ENCODE data around the gene MRPL23. TPM values are rescaled to one million over a fixed set of nuclear protein-coding genes. Genes with fewer than 3 reads are reported as not detected.

The MRPL23 gene
- total RNA-seq, 1 donor, result 65.4 TPM

- Histone ChIP-seq H3K4me3 (ENCODE audit: low read length) (no peak overlapping the region), H3K4me1 (ENCODE audit: insufficient read depth, low read length) (no peaks in the 10 kb centered on the region), H3K9me3 (ENCODE audit: low read depth, low read length) (no peaks in the 10 kb centered on the region), H3K27me3 (ENCODE audit: insufficient read depth, low read length) (no peaks in the 10 kb centered on the region)
These were observed 28.5 kb upstream of the MRPL23 start for GRCh38 chr11:1918436-1919315.

DNA sequence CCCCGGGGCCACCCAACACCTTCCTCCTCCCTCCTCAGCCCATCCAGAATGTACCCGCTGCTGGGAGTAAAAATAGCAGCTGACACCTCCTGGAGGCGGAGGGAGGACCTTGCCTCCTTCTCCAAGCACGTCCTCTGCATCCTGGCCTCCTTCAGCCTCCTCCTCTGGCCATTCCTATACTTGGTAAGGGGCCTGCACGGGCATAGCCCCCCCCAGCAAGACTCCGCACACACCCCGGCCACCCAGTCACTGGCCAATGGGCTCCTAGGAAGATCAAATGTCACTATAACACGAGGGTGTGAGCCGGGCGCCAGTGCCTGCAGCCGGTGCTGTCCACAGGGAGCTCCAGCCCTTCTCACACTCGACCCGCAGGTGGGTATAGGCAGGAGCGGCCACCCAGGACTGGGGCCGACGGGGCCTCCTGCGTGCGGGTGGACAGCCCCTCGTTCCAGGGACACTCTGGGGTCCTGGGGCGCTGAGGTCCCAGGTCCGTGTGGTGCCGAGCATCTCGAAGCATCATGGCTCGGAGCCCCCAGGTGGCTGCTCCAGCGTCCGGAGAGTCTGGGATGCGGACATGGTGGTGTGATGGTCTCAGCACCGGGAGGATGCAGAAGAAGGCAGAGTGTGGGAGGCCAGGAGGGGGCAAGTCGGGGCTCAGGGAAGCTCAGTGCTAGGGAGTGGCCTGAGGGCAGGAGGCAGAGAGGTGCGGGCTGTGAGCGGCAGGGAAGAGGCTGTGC, 27.6 kb upstream of the MRPL23 start, which contains the start of gene TNNT3:
TNNT3 (plus strand) TSS at position 313 of the 737 bp plus-strand sequence. CDS start 3,172 bp downstream, outside the sequence.
- H3K4me3 ChIP-seq (ENCODE audit: low read length), result no peak within 1 kb of the TSS
- H3K4me1 ChIP-seq (ENCODE audit: insufficient read depth, low read length), result no peaks in the 10 kb centered on the region
- H3K27me3 ChIP-seq (ENCODE audit: insufficient read depth, low read length), result no peaks in the 10 kb centered on the region
- H3K9me3 ChIP-seq (ENCODE audit: low read depth, low read length), result no peaks in the 10 kb centered on the region

DNA sequence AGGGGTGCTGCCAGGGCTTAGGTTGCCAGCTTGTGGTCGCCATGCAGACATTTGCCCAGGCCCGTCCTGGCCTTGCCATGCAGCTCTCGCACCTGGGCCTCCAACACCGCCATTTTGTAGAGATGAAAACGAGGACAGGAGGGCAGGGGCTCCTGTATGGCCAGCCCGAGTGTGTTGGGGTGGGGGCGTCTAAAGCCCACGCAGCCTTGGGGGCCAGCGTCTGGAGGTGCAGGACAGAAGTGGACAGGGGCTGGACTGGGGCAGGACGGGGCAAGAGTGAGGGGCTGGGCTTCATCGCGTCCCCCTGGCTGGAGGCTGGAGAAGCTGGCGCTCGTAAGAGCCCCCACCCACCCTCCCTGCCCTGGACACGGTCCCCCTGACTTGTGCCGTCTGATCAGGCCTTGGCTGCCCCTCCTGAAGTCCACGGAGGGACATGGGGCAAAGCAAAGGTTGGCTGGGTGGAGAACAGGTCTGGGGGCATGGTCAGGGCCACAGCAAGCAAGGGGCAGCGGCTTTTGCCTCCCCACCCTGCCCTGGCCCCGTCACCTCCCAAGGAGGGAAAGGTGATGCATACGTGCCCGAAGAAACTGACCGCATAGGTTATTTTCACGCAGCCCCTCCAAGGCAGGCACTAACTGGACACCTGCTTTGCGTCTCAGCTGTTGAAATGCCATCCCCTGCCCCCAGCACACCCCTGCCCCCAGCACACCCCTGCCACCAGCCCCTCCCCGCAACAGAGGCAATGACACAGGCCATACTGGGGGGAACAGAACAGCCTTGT, 26.8 kb upstream of the MRPL23 start:
- no peaks in the 10 kb centered on the region for H3K9me3 ChIP-seq (ENCODE audit: low read depth, low read length)
- no peaks in the 10 kb centered on the region for H3K27me3 ChIP-seq (ENCODE audit: insufficient read depth, low read length)
- H3K4me1 ChIP-seq (ENCODE audit: insufficient read depth, low read length), result no peaks in the 10 kb centered on the region
- H3K4me3 ChIP-seq (ENCODE audit: low read length), result no peak overlapping the region

GRCh38 chr11:1920909-1921573, 26.1 kb upstream of the MRPL23 start:
- H3K4me3 ChIP-seq (ENCODE audit: low read length), result no peak overlapping the region
- no peaks in the 10 kb centered on the region for H3K4me1 ChIP-seq (ENCODE audit: insufficient read depth, low read length)
- H3K9me3 ChIP-seq (ENCODE audit: low read depth, low read length), result no peaks in the 10 kb centered on the region
- no peaks in the 10 kb centered on the region for H3K27me3 ChIP-seq (ENCODE audit: insufficient read depth, low read length)

DNA sequence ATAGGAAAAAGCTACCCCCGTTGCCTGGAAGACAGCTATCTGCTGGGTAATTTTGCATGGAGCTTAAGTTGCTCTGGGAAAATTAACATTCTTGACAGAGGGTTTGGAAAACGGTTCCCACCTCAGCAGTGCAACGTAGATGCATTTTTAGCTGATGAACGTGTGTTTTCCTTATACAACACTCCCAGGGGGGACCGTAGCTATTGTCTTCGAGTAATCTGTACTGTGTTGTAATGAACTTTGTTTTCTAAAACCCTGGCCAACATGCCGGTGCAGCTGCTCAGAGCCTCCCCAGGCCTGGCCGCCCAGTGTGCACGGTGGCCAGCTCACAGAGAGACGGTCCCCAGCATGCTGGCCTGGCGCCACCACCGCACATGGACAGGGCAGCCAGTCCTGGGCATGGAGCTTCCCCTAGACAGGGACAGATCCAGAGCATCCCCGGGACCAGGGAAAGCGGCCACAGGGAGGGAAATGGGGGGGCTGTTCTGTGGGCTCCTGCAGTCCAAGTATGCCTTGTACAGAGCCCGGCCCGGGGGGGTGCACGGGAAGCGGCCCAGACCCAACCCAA, 25.5 kb upstream of the MRPL23 start:
- Histone ChIP-seq H3K9me3 (ENCODE audit: low read depth, low read length) (no peaks in the 10 kb centered on the region), H3K27me3 (ENCODE audit: insufficient read depth, low read length) (no peaks in the 10 kb centered on the region), H3K4me3 (ENCODE audit: low read length) (no peak overlapping the region), H3K4me1 (ENCODE audit: insufficient read depth, low read length) (no peaks in the 10 kb centered on the region)

DNA sequence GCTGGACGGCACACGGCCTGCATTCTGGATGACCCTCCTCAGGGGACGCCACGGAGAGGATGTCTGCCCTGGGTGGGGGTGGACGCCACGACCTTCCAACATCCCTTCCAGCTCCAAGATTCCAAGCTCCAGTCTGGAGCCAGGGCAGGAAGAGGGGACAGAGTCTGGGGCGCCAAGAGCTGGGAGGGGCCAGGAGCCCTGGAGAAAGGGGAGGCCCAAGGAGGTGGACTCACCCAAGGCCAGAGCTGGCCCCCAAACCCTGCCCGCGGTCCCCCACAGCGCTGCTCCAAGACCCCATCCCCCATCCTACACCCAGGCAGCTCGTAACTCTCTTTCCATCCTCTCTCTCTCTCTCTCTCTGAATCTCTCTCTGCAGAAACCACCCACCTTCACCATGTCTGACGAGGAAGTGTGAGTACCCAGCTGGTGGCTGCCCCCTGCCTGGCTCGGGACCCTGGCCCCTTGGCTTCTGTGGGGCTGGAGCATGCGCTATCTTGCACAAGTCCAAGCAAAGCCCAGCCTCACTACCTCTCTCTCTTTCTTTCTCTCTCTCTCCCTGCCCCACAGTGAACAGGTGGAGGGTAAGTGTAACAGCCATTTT, 24.6 kb upstream of the MRPL23 start:
- Histone ChIP-seq H3K4me3 (ENCODE audit: low read length) (no peak overlapping the region), H3K27me3 (ENCODE audit: insufficient read depth, low read length) (no peaks in the 10 kb centered on the region), H3K9me3 (ENCODE audit: low read depth, low read length) (no peaks in the 10 kb centered on the region), H3K4me1 (ENCODE audit: insufficient read depth, low read length) (no peaks in the 10 kb centered on the region)

- H3K9me3 ChIP-seq (ENCODE audit: low read depth, low read length), result no peaks in the 10 kb centered on the region
- H3K4me3 ChIP-seq (ENCODE audit: low read length), result no peak overlapping the region
- no peaks in the 10 kb centered on the region for H3K4me1 ChIP-seq (ENCODE audit: insufficient read depth, low read length)
- H3K27me3 ChIP-seq (ENCODE audit: insufficient read depth, low read length), result no peaks in the 10 kb centered on the region
These were observed 23.8 kb upstream of the MRPL23 start for GRCh38 chr11:1923201-1923956.

- Histone ChIP-seq H3K9me3 (ENCODE audit: low read depth, low read length) (no peaks in the 10 kb centered on the region), H3K4me3 (ENCODE audit: low read length) (no peak overlapping the region), H3K27me3 (ENCODE audit: insufficient read depth, low read length) (no peaks in the 10 kb centered on the region), H3K4me1 (ENCODE audit: insufficient read depth, low read length) (no peaks in the 10 kb centered on the region)
These were observed 23.0 kb upstream of the MRPL23 start for GRCh38 chr11:1924181-1924580.

- H3K27me3 ChIP-seq (ENCODE audit: insufficient read depth, low read length), result no peaks in the 10 kb centered on the region
- no peaks in the 10 kb centered on the region for H3K4me1 ChIP-seq (ENCODE audit: insufficient read depth, low read length)
- no peak overlapping the region for H3K4me3 ChIP-seq (ENCODE audit: low read length)
- H3K9me3 ChIP-seq (ENCODE audit: low read depth, low read length), result no peaks in the 10 kb centered on the region
These were observed 22.3 kb upstream of the MRPL23 start for GRCh38 chr11:1924646-1925372.

DNA sequence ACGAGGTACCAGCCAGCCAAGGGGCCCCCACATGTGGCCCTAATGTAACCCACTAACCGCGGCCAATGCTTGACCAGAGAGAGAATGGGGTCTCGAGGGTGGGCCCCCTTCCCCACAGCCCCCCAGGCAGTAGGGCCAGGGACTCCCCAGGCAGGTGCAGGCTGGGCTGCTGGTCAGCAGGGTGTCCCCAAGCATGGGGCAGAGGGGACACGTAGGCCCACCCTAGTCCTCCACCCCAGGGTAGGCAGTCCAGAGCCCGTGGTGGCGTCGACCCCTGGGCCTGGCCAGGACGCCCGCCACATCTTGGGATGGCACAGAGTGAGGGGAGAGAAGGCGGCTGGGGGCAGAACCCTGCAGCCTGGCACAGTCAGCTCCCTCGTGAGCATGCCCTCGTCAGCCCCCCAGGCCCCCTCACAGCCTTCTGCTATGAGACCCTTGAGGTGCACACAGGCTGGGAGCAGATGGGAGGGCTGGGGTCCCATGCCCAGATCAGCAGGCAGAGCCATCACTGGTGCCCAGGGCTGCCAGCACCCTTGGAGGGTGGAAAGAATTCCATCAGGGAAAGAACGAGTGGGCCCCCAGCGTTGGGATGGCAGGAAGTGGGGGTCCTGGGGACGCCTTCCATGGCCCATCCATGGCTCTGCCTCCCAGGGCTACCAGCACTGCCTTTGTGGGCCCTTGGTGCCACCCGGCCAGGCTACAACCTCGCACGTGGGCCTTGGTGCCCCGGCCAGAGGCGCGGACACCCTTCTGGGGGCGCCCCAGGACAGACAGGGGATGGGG, 21.6 kb upstream of the MRPL23 start:
- no peaks in the 10 kb centered on the region for H3K27me3 ChIP-seq (ENCODE audit: insufficient read depth, low read length)

GRCh38 chr11:1926156-1927025, 20.7 kb upstream of the MRPL23 start:
- Histone ChIP-seq H3K4me3 (ENCODE audit: low read length) (no peak overlapping the region), H3K4me1 (ENCODE audit: insufficient read depth, low read length) (no peaks in the 10 kb centered on the region), H3K9me3 (ENCODE audit: low read depth, low read length) (no peaks in the 10 kb centered on the region), H3K27me3 (ENCODE audit: insufficient read depth, low read length) (peaks cover 2% of the 10 kb centered on the region)

More for the DNA sequence above, 21.6 kb upstream of the MRPL23 start:
- H3K9me3 ChIP-seq (ENCODE audit: low read depth, low read length), result no peaks in the 10 kb centered on the region
- H3K4me1 ChIP-seq (ENCODE audit: insufficient read depth, low read length), result no peaks in the 10 kb centered on the region
- no peak overlapping the region for H3K4me3 ChIP-seq (ENCODE audit: low read length)
